ENCODE data around the gene HNRNPA3. TPM values are rescaled to one million over a fixed set of nuclear protein-coding genes. Genes with fewer than 3 reads are reported as not detected.
A peak's percentile ranks its signal among the peaks of the same experiment; 100 is the strongest.
"Not testable (repeated sequence)": the region's sequence is repeated elsewhere in the genome, so short reads cannot be mapped to it uniquely, and the experiment has no call there.

Gene HNRNPA3
- polyA plus RNA-seq, 6 donors from 2014 or later: 48.0 to 96.3 (median 70.3) TPM

- Mint-ChIP-seq H3K4me3 (peak overlapping the region; percentile 88 to 99 (median 98)), H3K9me3 (no peaks in the 10 kb centered on the region), H3K36me3 (no peaks in the 10 kb centered on the region), H3K4me1 (peaks cover 19 to 34% (median 30%) of the 10 kb centered on the region in 3 donors), H3K27ac (peak overlapping the region; percentile 99 to 100 (median 100)), H3K27me3 (no peaks in the 10 kb centered on the region)
- DNase-seq: peak; percentile 49
- no peak for ATAC-seq (ENCODE audit: low read depth in 2 of 2)
Observed at GRCh38 chr2:177265824-177266817, 53.5 kb downstream of the HNRNPA3 start.

- Mint-ChIP-seq H3K27ac (peak overlapping the region in 4 of 6 donors; percentile 28 to 100 (median 70)), H3K4me1 (peaks cover 13 to 26% (median 21%) of the 10 kb centered on the region in 3 donors), H3K4me3 (peak overlapping the region in 2 of 8 donors; percentile 45 to 88)
- ATAC-seq (ENCODE audit: low read depth in 2 of 2); H3K9me3 Mint-ChIP-seq; H3K36me3 Mint-ChIP-seq; H3K27me3 Mint-ChIP-seq; DNase-seq: not testable (repeated sequence)
Observed at GRCh38 chr2:177266955-177267354, 54.4 kb downstream of the HNRNPA3 start.

GRCh38 chr2:177268187-177268871 is 55.7 kb downstream of the HNRNPA3 start:
- no peak overlapping the region for H3K27ac Mint-ChIP-seq
- peaks cover 8 to 17% (median 13%) of the 10 kb centered on the region in 3 donors for H3K4me1 Mint-ChIP-seq

GRCh38 chr2:177268901-177269300 is 56.3 kb downstream of the HNRNPA3 start:
- Mint-ChIP-seq H3K9me3 (no peaks in the 10 kb centered on the region), H3K27me3 (no peaks in the 10 kb centered on the region), H3K4me3 (no peak overlapping the region), H3K27ac (no peak overlapping the region), H3K4me1 (peaks cover 8 to 16% (median 13%) of the 10 kb centered on the region in 3 donors), H3K36me3 (no peaks in the 10 kb centered on the region)
- ATAC-seq (ENCODE audit: low read depth in 2 of 2): no peak
- no peak for DNase-seq

More at GRCh38 chr2:177268187-177268871, 55.7 kb downstream of the HNRNPA3 start:
- Mint-ChIP-seq H3K27me3 (no peaks in the 10 kb centered on the region), H3K36me3 (no peaks in the 10 kb centered on the region), H3K9me3 (no peaks in the 10 kb centered on the region), H3K4me3 (no peak overlapping the region)
- ATAC-seq (ENCODE audit: low read depth in 2 of 2) (no peak), DNase-seq (no peak)

- DNase-seq (no peak), ATAC-seq (ENCODE audit: low read depth in 2 of 2) (no peak)
- Mint-ChIP-seq H3K27ac (no peak overlapping the region), H3K9me3 (no peaks in the 10 kb centered on the region), H3K27me3 (no peaks in the 10 kb centered on the region), H3K36me3 (no peaks in the 10 kb centered on the region), H3K4me3 (no peak overlapping the region), H3K4me1 (peaks cover 7 to 16% (median 8%) of the 10 kb centered on the region in 3 donors)
Observed at GRCh38 chr2:177270531-177270930, 57.9 kb downstream of the HNRNPA3 start.

GRCh38 chr2:177271981-177272666 is 59.5 kb downstream of the HNRNPA3 start:
- no peaks in the 10 kb centered on the region for H3K27me3 Mint-ChIP-seq
- no peak overlapping the region for H3K27ac Mint-ChIP-seq
- H3K9me3 Mint-ChIP-seq: no peaks in the 10 kb centered on the region
- H3K4me3 Mint-ChIP-seq: no peak overlapping the region
- ATAC-seq (ENCODE audit: low read depth in 2 of 2) (no peak), DNase-seq (no peak)
- no peaks in the 10 kb centered on the region for H3K4me1 Mint-ChIP-seq
- no peaks in the 10 kb centered on the region for H3K36me3 Mint-ChIP-seq

- Mint-ChIP-seq H3K9me3 (no peaks in the 10 kb centered on the region), H3K27me3 (no peaks in the 10 kb centered on the region), H3K4me3 (no peak overlapping the region), H3K36me3 (no peaks in the 10 kb centered on the region), H3K4me1 (no peaks in the 10 kb centered on the region), H3K27ac (no peak overlapping the region)
- no peak for DNase-seq
- no peak for ATAC-seq (ENCODE audit: low read depth in 2 of 2)
Observed at GRCh38 chr2:177272765-177273164, 60.2 kb downstream of the HNRNPA3 start.

- H3K27me3 Mint-ChIP-seq: no peaks in the 10 kb centered on the region
- H3K36me3 Mint-ChIP-seq: no peaks in the 10 kb centered on the region
- no peak for ATAC-seq (ENCODE audit: low read depth in 2 of 2)
Observed at GRCh38 chr2:177273408-177273807, 60.8 kb downstream of the HNRNPA3 start.

More at GRCh38 chr2:177273408-177273807, 60.8 kb downstream of the HNRNPA3 start:
- DNase-seq: no peak
- H3K4me1 Mint-ChIP-seq: no peaks in the 10 kb centered on the region
- H3K27ac Mint-ChIP-seq: no peak overlapping the region
- no peak overlapping the region for H3K4me3 Mint-ChIP-seq
- no peaks in the 10 kb centered on the region for H3K9me3 Mint-ChIP-seq

Other genes with a start within 250 kb of the HNRNPA3 start
- gene NFE2L2, start 51.9 kb downstream of the HNRNPA3 start, polyA plus RNA-seq (ENCODE audit: low read depth in 6 of 6): 10 to 100 TPM; 45.9 to 60.4 (median 54.7) TPM
- gene AGPS, start 180.0 kb downstream of the HNRNPA3 start, polyA plus RNA-seq (ENCODE audit: low read depth in 6 of 6): 10 to 100 TPM in 4 of 6 donors, 1 to 10 TPM in 2; 8.1 to 12.6 (median 10.6) TPM